PFSK-1 (cell line): Measurements from ENCODE around the gene SIRT7.

Experiments
- FOXP2 ChIP-seq: optimal IDR thresholded peaks from 2 replicates; pipeline ENCODE3; 2011; ENCODE audit warnings: borderline replicate concordance, control low read depth, inconsistent platforms; ENCODE audit not compliant: insufficient read depth; ENCODE audit errors: extremely low read length, extremely low read depth
- POLR2AphosphoS5 ChIP-seq: IDR thresholded peaks from 2 replicates; pipeline ENCODE4 v1.6.1; 2012; ENCODE audit warnings: low read depth, mild to moderate bottlenecking, control low read depth, low read length, moderate library complexity
- REST ChIP-seq, 2 experiments: IDR thresholded peaks; 2 replicates each; pipeline versions ENCODE4 v1.6.1 to v1.8.0; 2011 to 2012; ENCODE audit warnings: low read depth in 2 of 2, low read length in 2 of 2, control low read depth in 1 of 2, inconsistent platforms in 1 of 2, mild to moderate bottlenecking in 1 of 2, moderate library complexity in 1 of 2; ENCODE audit not compliant: insufficient read depth in 1 of 2
- SIN3A ChIP-seq: IDR thresholded peaks from 2 replicates; pipeline ENCODE4 v1.6.1; 2012; ENCODE audit warnings: mild to moderate bottlenecking, low read length, moderate library complexity, borderline replicate concordance; ENCODE audit not compliant: insufficient read depth
- TAF1 ChIP-seq: IDR thresholded peaks from 2 replicates; pipeline ENCODE4 v1.6.1; 2012; ENCODE audit warnings: low read length, control low read depth, borderline replicate concordance; ENCODE audit not compliant: insufficient read depth

SIRT7 gene

GRCh38 chr17:81869221-81870130 lies 48.5 kb downstream of the SIRT7 start:
- TF ChIP-seq TAF1, result no peak
- 0 out of 2 replicates have a peak, but pooled peaks have one; percentile 0 for TF ChIP-seq SIN3A
- TF ChIP-seq POLR2AphosphoS5, result peak; percentile 14; the same call in 1 of the 2 replicates
- TF ChIP-seq FOXP2, result no peak
- TF ChIP-seq REST (IDR thresholded peaks at IDR 0.05; ENCODE audit: insufficient read depth in 1 of 2, low read depth in 2 of 2, low read length in 2 of 2), result no peak

GRCh38 chr17:81868674-81869220 lies 49.2 kb downstream of the SIRT7 start:
- TF ChIP-seq SIN3A, result no peak; the same call in 1 of the 2 replicates
- TF ChIP-seq TAF1, result no peak
- peak; percentile 57; the same call in 1 of the 2 replicates for TF ChIP-seq POLR2AphosphoS5

DNA sequence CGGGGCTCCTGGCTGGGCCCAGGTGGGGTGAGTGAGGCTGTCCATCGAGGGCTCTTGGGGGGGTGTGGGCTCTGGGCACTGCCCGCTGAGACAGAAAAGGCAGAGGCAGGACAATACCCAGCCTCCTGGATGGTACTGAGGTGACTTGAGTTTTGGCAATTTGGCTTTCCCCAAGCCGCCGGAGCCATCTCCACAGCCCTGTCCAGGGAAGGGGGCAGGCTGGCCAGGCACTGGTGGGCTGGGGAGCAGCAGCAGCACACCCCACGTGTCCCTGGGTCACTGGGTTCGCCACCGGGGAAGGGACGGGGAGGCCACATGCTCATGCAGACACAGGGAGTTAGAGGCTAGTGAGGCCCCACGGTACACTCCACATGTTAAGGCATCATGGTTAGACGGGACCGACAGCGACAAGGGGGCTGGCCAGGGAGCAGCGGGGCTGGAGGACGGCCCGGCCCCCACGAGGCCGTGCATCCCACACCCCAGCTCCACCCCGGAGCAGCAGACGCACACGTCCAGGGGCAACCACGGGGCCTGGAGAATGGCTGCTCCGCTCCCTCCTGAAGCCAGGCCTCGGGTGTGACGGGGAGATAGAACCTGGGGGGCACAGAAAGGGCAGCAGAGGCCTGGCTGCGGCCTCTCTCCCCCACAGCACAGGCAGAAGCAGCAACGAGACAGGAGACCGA lies 49.8 kb downstream of the SIRT7 start:
- peak; percentile 39; the same call in 1 of the 2 replicates for TF ChIP-seq SIN3A
- TF ChIP-seq TAF1, result no peak; the same call in 1 of the 2 replicates
- peak; percentile 17 for TF ChIP-seq POLR2AphosphoS5

GRCh38 chr17:81867170-81867990 lies 50.6 kb downstream of the SIRT7 start:
- no peak for TF ChIP-seq FOXP2
- TF ChIP-seq REST (IDR thresholded peaks at IDR 0.05; ENCODE audit: insufficient read depth in 1 of 2, low read depth in 2 of 2, low read length in 2 of 2), result 0 out of 4 replicates have a peak, but pooled peaks of 1 of the 2 experiments have one; percentile 18
- TF ChIP-seq TAF1, result peak; percentile 70; the same call in 1 of the 2 replicates
- 0 out of 2 replicates have a peak, but pooled peaks have one; percentile 77 for TF ChIP-seq SIN3A
- peak; percentile 77 for TF ChIP-seq POLR2AphosphoS5

- TF ChIP-seq REST (IDR thresholded peaks at IDR 0.05; ENCODE audit: insufficient read depth in 1 of 2, low read depth in 2 of 2, low read length in 2 of 2) (no peak), POLR2AphosphoS5 (peak; percentile 87; the same call in 1 of the 2 replicates), SIN3A (0 out of 2 replicates have a peak, but pooled peaks have one; percentile 9)
Observed at GRCh38 chr17:81866440-81867169, 51.4 kb downstream of the SIRT7 start.
